ENCODE measurements around the gene PRMT9.
A peak's percentile ranks its signal among the peaks of the same experiment; 100 is the strongest.

PRMT9 gene

GRCh38 chr4:147709999-147710398, 26.0 kb upstream of the PRMT9 start:
- Histone ChIP-seq H3K36me3 (ENCODE audit: control insufficient read depth, insufficient read depth, low read length) (no peaks in the 10 kb centered on the region), H3K9ac (ENCODE audit: low read depth, low read length) (no peak overlapping the region), H3K4me3 (ENCODE audit: low read depth, low read length) (no peak overlapping the region), H3K9me3 (ENCODE audit: control insufficient read depth, insufficient read depth, low read length) (no peaks in the 10 kb centered on the region), H3K27me3 (ENCODE audit: control insufficient read depth, insufficient read depth, low read length) (no peaks in the 10 kb centered on the region), H3K4me1 (ENCODE audit: control insufficient read depth, insufficient read depth, low read length) (no peaks in the 10 kb centered on the region)

DNA sequence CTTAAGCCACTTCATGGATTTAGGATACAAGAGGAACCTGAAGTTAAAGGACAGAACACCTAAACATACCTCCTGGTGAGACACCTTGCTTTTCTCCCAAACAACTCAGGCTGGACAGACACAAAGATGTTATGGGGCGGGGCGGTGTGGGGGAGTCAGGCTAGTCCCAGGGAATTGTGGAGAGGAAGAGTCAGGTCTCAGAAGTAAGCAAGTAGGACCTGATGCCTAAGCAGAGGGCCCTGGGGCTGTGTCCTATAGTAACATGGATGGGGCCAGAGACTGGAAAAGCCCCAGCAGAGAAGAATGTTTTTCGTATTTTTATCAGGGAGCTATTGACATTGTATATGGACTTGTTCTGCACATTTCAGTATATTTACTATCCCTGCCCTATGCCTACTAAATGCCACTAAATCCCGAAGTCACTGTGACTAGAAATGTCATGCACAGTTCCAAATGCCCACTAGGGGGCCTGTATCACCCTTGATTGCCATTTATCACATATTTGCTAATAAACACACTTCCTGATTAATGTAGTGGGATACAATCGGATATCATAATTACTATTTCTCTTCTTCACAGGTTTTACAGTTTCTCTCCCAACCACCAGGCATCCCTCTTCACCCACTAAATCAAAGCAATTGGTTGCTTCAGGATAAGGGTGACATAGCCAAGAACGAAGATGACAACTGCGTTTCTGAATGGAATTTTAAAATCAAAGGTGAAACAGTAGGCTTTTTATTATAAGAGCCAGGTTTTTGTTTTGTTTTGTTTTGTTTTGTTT, 24.1 kb upstream of the PRMT9 start:
- Histone ChIP-seq H3K4me3 (ENCODE audit: low read depth, low read length) (no peak overlapping the region), H3K36me3 (ENCODE audit: control insufficient read depth, insufficient read depth, low read length) (no peaks in the 10 kb centered on the region), H3K9me3 (ENCODE audit: control insufficient read depth, insufficient read depth, low read length) (no peaks in the 10 kb centered on the region), H3K27me3 (ENCODE audit: control insufficient read depth, insufficient read depth, low read length) (no peaks in the 10 kb centered on the region), H3K9ac (ENCODE audit: low read depth, low read length) (no peak overlapping the region), H3K4me1 (ENCODE audit: control insufficient read depth, insufficient read depth, low read length) (no peaks in the 10 kb centered on the region)

DNA sequence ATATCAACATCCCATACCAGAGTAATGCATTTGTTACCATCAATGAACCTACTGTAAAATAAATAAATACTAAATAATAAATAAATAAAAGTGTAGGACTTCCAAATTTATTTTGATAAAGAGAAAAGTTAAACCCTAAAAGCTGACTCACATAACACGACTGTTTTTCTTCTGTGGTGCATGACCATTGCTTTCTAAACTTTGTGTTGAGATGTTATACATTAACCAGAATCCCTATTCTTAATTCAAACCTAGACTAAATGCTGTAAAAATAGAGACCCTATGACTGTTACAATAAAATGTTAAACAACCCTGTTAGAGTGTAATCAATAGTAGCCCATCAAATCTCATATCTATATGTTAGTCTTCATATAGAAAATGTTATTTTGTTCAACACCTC, 20.9 kb upstream of the PRMT9 start:
- no peaks in the 10 kb centered on the region for H3K27me3 ChIP-seq (ENCODE audit: control insufficient read depth, insufficient read depth, low read length)
- no peaks in the 10 kb centered on the region for H3K36me3 ChIP-seq (ENCODE audit: control insufficient read depth, insufficient read depth, low read length)
- no peak overlapping the region for H3K9ac ChIP-seq (ENCODE audit: low read depth, low read length)
- no peak overlapping the region for H3K4me3 ChIP-seq (ENCODE audit: low read depth, low read length)
- no peaks in the 10 kb centered on the region for H3K9me3 ChIP-seq (ENCODE audit: control insufficient read depth, insufficient read depth, low read length)
- H3K4me1 ChIP-seq (ENCODE audit: control insufficient read depth, insufficient read depth, low read length) = no peaks in the 10 kb centered on the region

DNA sequence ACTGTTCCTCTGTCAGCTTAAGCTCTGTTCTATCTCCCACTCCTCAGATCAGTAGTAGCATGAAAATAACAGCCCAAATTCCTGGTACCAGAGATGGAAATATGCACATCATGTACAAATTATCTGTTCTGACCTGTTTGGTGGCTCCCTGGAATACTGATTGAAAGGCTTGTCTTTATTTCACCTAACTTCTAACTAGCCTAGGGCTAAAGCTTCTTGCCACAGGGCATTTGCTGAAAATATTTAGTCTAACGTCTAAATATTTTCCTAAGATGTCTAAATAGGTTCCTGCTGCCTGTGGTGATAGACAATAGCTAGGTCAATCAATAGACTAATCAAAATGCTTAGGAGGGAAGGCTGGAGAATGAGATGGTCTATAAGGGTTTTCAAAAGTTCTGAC, 12.9 kb upstream of the PRMT9 start:
- no peaks in the 10 kb centered on the region for H3K27me3 ChIP-seq (ENCODE audit: control insufficient read depth, insufficient read depth, low read length)
- no peaks in the 10 kb centered on the region for H3K4me1 ChIP-seq (ENCODE audit: control insufficient read depth, insufficient read depth, low read length)
- no peak overlapping the region for H3K4me3 ChIP-seq (ENCODE audit: low read depth, low read length)
- no peaks in the 10 kb centered on the region for H3K9me3 ChIP-seq (ENCODE audit: control insufficient read depth, insufficient read depth, low read length)
- H3K9ac ChIP-seq (ENCODE audit: low read depth, low read length) = no peak overlapping the region
- H3K36me3 ChIP-seq (ENCODE audit: control insufficient read depth, insufficient read depth, low read length) = no peaks in the 10 kb centered on the region

GRCh38 chr4:147693218-147693617, 9.3 kb upstream of the PRMT9 start:
- H3K4me3 ChIP-seq (ENCODE audit: low read depth, low read length) = no peak overlapping the region
- H3K27me3 ChIP-seq (ENCODE audit: control insufficient read depth, insufficient read depth, low read length) = no peaks in the 10 kb centered on the region
- H3K9ac ChIP-seq (ENCODE audit: low read depth, low read length) = no peak overlapping the region
- no peaks in the 10 kb centered on the region for H3K9me3 ChIP-seq (ENCODE audit: control insufficient read depth, insufficient read depth, low read length)
- no peaks in the 10 kb centered on the region for H3K36me3 ChIP-seq (ENCODE audit: control insufficient read depth, insufficient read depth, low read length)
- no peaks in the 10 kb centered on the region for H3K4me1 ChIP-seq (ENCODE audit: control insufficient read depth, insufficient read depth, low read length)

- Histone ChIP-seq H3K9me3 (ENCODE audit: control insufficient read depth, insufficient read depth, low read length) (no peaks in the 10 kb centered on the region), H3K36me3 (ENCODE audit: control insufficient read depth, insufficient read depth, low read length) (no peaks in the 10 kb centered on the region), H3K27me3 (ENCODE audit: control insufficient read depth, insufficient read depth, low read length) (no peaks in the 10 kb centered on the region), H3K4me1 (ENCODE audit: control insufficient read depth, insufficient read depth, low read length) (no peaks in the 10 kb centered on the region), H3K4me3 (ENCODE audit: low read depth, low read length) (no peak overlapping the region), H3K9ac (ENCODE audit: low read depth, low read length) (no peak overlapping the region)
These were observed 7.9 kb upstream of the PRMT9 start for GRCh38 chr4:147691820-147692219.

DNA sequence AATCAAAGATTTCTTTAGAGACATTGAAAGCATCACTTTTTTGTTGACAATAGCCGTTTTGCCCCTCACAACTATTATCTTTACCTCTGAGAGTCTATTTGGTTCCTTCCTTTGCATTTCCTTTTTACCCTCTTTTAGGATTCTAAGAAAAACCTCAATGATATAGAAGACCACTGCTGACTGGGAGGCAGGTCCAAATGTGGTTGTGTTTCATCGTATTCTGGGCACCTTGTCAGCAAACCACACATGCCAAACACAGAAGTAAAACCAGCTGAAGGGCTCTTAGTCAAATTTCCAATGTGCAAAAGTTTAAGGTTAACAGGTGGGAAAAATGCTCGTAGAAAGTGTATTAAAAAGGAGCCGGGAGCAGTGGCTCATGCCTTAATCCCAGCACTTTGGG, 5.1 kb upstream of the PRMT9 start:
- Histone ChIP-seq H3K36me3 (ENCODE audit: control insufficient read depth, insufficient read depth, low read length) (no peaks in the 10 kb centered on the region), H3K27me3 (ENCODE audit: control insufficient read depth, insufficient read depth, low read length) (no peaks in the 10 kb centered on the region), H3K4me1 (ENCODE audit: control insufficient read depth, insufficient read depth, low read length) (peaks cover 3% of the 10 kb centered on the region), H3K9me3 (ENCODE audit: control insufficient read depth, insufficient read depth, low read length) (no peaks in the 10 kb centered on the region), H3K9ac (ENCODE audit: low read depth, low read length) (no peak overlapping the region), H3K4me3 (ENCODE audit: low read depth, low read length) (no peak overlapping the region)

GRCh38 chr4:147683188-147683591, 773 bp downstream of the PRMT9 start:
- H3K27me3 ChIP-seq (ENCODE audit: control insufficient read depth, insufficient read depth, low read length) = no peaks in the 10 kb centered on the region
- H3K36me3 ChIP-seq (ENCODE audit: control insufficient read depth, insufficient read depth, low read length) = no peaks in the 10 kb centered on the region
- peaks cover 3% of the 10 kb centered on the region for H3K4me1 ChIP-seq (ENCODE audit: control insufficient read depth, insufficient read depth, low read length)
- H3K9ac ChIP-seq (ENCODE audit: low read depth, low read length) = peak overlapping the region; percentile 48
- no peaks in the 10 kb centered on the region for H3K9me3 ChIP-seq (ENCODE audit: control insufficient read depth, insufficient read depth, low read length)
- peak overlapping the region; percentile 91 for H3K4me3 ChIP-seq (ENCODE audit: low read depth, low read length)

GRCh38 chr4:147682755-147683154, 1.2 kb downstream of the PRMT9 start:
- Histone ChIP-seq H3K36me3 (ENCODE audit: control insufficient read depth, insufficient read depth, low read length) (no peaks in the 10 kb centered on the region), H3K4me1 (ENCODE audit: control insufficient read depth, insufficient read depth, low read length) (peaks cover 3% of the 10 kb centered on the region), H3K4me3 (ENCODE audit: low read depth, low read length) (peak overlapping the region; percentile 91), H3K9me3 (ENCODE audit: control insufficient read depth, insufficient read depth, low read length) (no peaks in the 10 kb centered on the region), H3K9ac (ENCODE audit: low read depth, low read length) (peak overlapping the region; percentile 48), H3K27me3 (ENCODE audit: control insufficient read depth, insufficient read depth, low read length) (no peaks in the 10 kb centered on the region)

DNA sequence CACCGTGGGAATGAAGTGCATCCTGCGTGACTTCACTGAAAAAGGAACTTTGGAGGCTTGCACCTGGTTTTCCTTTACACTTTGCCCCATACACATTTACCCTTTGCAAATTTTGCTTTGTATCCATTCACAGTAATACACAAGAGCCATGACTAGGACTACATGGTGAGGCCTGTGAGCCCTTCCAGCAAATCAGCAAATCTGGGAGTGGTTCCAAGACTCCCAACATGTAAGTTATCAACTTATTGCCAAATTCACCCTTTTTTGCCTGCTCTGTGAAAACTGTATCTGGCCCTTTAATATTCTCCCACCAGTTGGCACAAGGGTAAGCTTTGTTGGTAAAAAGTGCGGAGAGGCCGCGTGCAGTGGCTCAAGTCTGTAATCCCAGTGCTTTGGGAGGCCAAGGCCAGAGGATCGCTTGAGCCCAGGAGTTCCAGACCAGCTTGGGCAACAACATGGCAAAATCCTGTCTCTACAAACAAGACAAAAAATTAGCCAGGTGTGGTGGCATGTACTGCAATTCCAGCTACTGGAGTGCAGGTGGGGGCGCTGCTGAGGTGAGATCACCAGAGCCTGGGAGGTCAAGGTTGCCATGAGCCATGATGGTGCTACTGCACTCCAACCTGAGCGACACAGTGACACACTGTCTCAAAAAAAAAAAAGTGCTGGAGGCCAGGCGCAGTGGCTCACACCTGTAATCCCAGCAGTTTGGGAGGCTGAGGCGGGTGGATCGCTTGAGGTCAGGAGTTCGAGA, 5.0 kb downstream of the PRMT9 start:
- Histone ChIP-seq H3K4me1 (ENCODE audit: control insufficient read depth, insufficient read depth, low read length) (no peaks in the 10 kb centered on the region), H3K36me3 (ENCODE audit: control insufficient read depth, insufficient read depth, low read length) (no peaks in the 10 kb centered on the region), H3K27me3 (ENCODE audit: control insufficient read depth, insufficient read depth, low read length) (no peaks in the 10 kb centered on the region), H3K4me3 (ENCODE audit: low read depth, low read length) (no peak overlapping the region), H3K9me3 (ENCODE audit: control insufficient read depth, insufficient read depth, low read length) (no peaks in the 10 kb centered on the region), H3K9ac (ENCODE audit: low read depth, low read length) (no peak overlapping the region)

DNA sequence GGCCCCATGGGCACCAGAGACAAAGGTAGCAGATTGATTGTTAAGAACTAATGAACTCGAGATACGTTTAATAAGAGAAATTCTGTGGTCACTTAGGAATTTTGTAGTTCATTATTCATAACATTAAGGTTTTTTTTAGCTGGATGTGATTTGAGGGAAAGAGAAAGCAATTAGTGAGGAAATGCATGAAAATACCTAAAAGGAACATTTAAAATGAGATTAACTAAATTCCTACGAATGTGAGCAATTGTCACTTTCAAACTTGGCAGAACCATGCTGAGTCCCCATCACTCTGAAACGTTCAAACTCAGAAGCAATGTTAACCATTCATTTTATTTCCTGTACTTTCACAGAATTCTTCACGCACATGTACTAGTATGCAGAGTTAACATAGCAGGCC, 5.9 kb downstream of the PRMT9 start:
- no peak overlapping the region for H3K4me3 ChIP-seq (ENCODE audit: low read depth, low read length)
- no peaks in the 10 kb centered on the region for H3K27me3 ChIP-seq (ENCODE audit: control insufficient read depth, insufficient read depth, low read length)
- H3K9me3 ChIP-seq (ENCODE audit: control insufficient read depth, insufficient read depth, low read length) = no peaks in the 10 kb centered on the region
- no peaks in the 10 kb centered on the region for H3K4me1 ChIP-seq (ENCODE audit: control insufficient read depth, insufficient read depth, low read length)
- no peaks in the 10 kb centered on the region for H3K36me3 ChIP-seq (ENCODE audit: control insufficient read depth, insufficient read depth, low read length)
- H3K9ac ChIP-seq (ENCODE audit: low read depth, low read length) = no peak overlapping the region

GRCh38 chr4:147674496-147674895, 9.5 kb downstream of the PRMT9 start:
- no peak overlapping the region for H3K9ac ChIP-seq (ENCODE audit: low read depth, low read length)
- no peaks in the 10 kb centered on the region for H3K27me3 ChIP-seq (ENCODE audit: control insufficient read depth, insufficient read depth, low read length)
- no peaks in the 10 kb centered on the region for H3K9me3 ChIP-seq (ENCODE audit: control insufficient read depth, insufficient read depth, low read length)
- no peaks in the 10 kb centered on the region for H3K36me3 ChIP-seq (ENCODE audit: control insufficient read depth, insufficient read depth, low read length)
- H3K4me3 ChIP-seq (ENCODE audit: low read depth, low read length) = no peak overlapping the region
- H3K4me1 ChIP-seq (ENCODE audit: control insufficient read depth, insufficient read depth, low read length) = no peaks in the 10 kb centered on the region
